Measurements from ENCODE around the gene MYH16. TPM values are rescaled to one million over a fixed set of nuclear protein-coding genes. Genes with fewer than 3 reads are reported as not detected.
"Not testable (repeated sequence)": the region's sequence is repeated elsewhere in the genome, so short reads cannot be mapped to it uniquely, and the experiment has no call there.

Gene MYH16
- 0.51 TPM in 1 of 2 replicates, not detected in the other for total RNA-seq (2014; rRNA removed; shearing (Covaris generic))

- DNase-seq (ENCODE audit: low read depth): peak; percentile 52
These were observed at the start of gene MYH16 for GRCh38 chr7:99272476-99273045. Gene MYH16 (plus strand): TSS chr7:99272839.

GRCh38 chr7:99224263-99224898 is 48.3 kb upstream of the MYH16 start:
- DNase-seq (ENCODE audit: low read depth): peak; percentile 94

- no peak for DNase-seq (ENCODE audit: low read depth)
These were observed 47.8 kb upstream of the MYH16 start for GRCh38 chr7:99224899-99225265.

GRCh38 chr7:99229234-99229633 is 43.4 kb upstream of the MYH16 start:
- DNase-seq (ENCODE audit: low read depth): no peak

- no peak for DNase-seq (ENCODE audit: low read depth)
These were observed 40.4 kb upstream of the MYH16 start for GRCh38 chr7:99232082-99232770.

GRCh38 chr7:99232955-99233354 is 39.7 kb upstream of the MYH16 start:
- not testable (repeated sequence) for DNase-seq (ENCODE audit: low read depth)

GRCh38 chr7:99234185-99234584 is 38.5 kb upstream of the MYH16 start:
- DNase-seq (ENCODE audit: low read depth): no peak

- DNase-seq (ENCODE audit: low read depth): peak; percentile 54
These were observed 36.7 kb upstream of the MYH16 start for GRCh38 chr7:99235925-99236324.

GRCh38 chr7:99237876-99238275 is 34.8 kb upstream of the MYH16 start:
- not testable (repeated sequence) for DNase-seq (ENCODE audit: low read depth)

GRCh38 chr7:99238558-99239341 is 33.9 kb upstream of the MYH16 start:
- no peak for DNase-seq (ENCODE audit: low read depth)

- no peak for DNase-seq (ENCODE audit: low read depth)
These were observed 30.0 kb upstream of the MYH16 start for GRCh38 chr7:99242682-99243081.

GRCh38 chr7:99243751-99244337 is 28.8 kb upstream of the MYH16 start:
- no peak for DNase-seq (ENCODE audit: low read depth)

GRCh38 chr7:99244939-99245338 is 27.7 kb upstream of the MYH16 start:
- DNase-seq (ENCODE audit: low read depth): peak; percentile 85

GRCh38 chr7:99248391-99249095 is 24.1 kb upstream of the MYH16 start:
- DNase-seq (ENCODE audit: low read depth): no peak

GRCh38 chr7:99249985-99250575 is 22.6 kb upstream of the MYH16 start:
- DNase-seq (ENCODE audit: low read depth): no peak

GRCh38 chr7:99252166-99252895 is 20.3 kb upstream of the MYH16 start:
- DNase-seq (ENCODE audit: low read depth): no peak

GRCh38 chr7:99253369-99253768 is 19.3 kb upstream of the MYH16 start:
- DNase-seq (ENCODE audit: low read depth): no peak

- no peak for DNase-seq (ENCODE audit: low read depth)
These were observed 18.2 kb upstream of the MYH16 start for GRCh38 chr7:99254390-99254789.

- no peak for DNase-seq (ENCODE audit: low read depth)
These were observed 17.2 kb upstream of the MYH16 start for GRCh38 chr7:99255463-99255862.

GRCh38 chr7:99257065-99257464 is 15.6 kb upstream of the MYH16 start:
- no peak for DNase-seq (ENCODE audit: low read depth)
